Measurements from ENCODE around the gene MRPS12. TPM values are rescaled to one million over a fixed set of nuclear protein-coding genes. Genes with fewer than 3 reads are reported as not detected.
A peak's percentile ranks its signal among the peaks of the same experiment; 100 is the strongest.
"Not testable (repeated sequence)": the region's sequence is repeated elsewhere in the genome, so short reads cannot be mapped to it uniquely, and the experiment has no call there.

The MRPS12 gene
- total and polyA plus RNA-seq, 4 donors: 14.3 to 33.3 (median 20.4) TPM

- DNase-seq; intact Hi-C loops (cut with DNase I); H3K4me3 ChIP-seq (ENCODE audit: low read length in 2 of 2); ATAC-seq (ENCODE audit: low FRiP score); H3K27me3 ChIP-seq (ENCODE audit: control insufficient read depth in 1 of 2, insufficient read depth in 2 of 2, low read length in 1 of 2); H3K36me3 ChIP-seq (ENCODE audit: control insufficient read depth in 1 of 2, insufficient read depth in 2 of 2, low read length in 1 of 2); H3K9me3 ChIP-seq (ENCODE audit: control insufficient read depth, low read length); H3K4me1 ChIP-seq (ENCODE audit: control insufficient read depth in 1 of 2, insufficient read depth in 2 of 2, low read length in 2 of 2); H3K27ac ChIP-seq (ENCODE audit: low read depth in 1 of 2, low read length in 2 of 2): not testable (repeated sequence)
- 85 to 91% methylated on average over 5 of the region's 5 CpGs for WGBS, 2 donors
These were observed 10.7 kb downstream of the MRPS12 start for GRCh38 chr19:38941466-38941865.

- no peaks in the 10 kb centered on the region for H3K9me3 ChIP-seq (ENCODE audit: control insufficient read depth, low read length)
- H3K4me3 ChIP-seq (ENCODE audit: low read length in 2 of 2): no peak overlapping the region
- H3K27me3 ChIP-seq (ENCODE audit: control insufficient read depth in 1 of 2, insufficient read depth in 2 of 2, low read length in 1 of 2): no peaks in the 10 kb centered on the region
- WGBS, 2 donors: 77 to 81% methylated on average over 2 of the region's 2 CpGs
- ATAC-seq (ENCODE audit: low FRiP score) (no peak), DNase-seq (peak in 1 of 2 donors; percentile 30)
- intact Hi-C loops (cut with DNase I): no loop called here
- H3K4me1 ChIP-seq (ENCODE audit: control insufficient read depth in 1 of 2, insufficient read depth in 2 of 2, low read length in 2 of 2): no peaks in the 10 kb centered on the region
- H3K36me3 ChIP-seq (ENCODE audit: control insufficient read depth in 1 of 2, insufficient read depth in 2 of 2, low read length in 1 of 2): no peaks in the 10 kb centered on the region
- no peak overlapping the region for H3K27ac ChIP-seq (ENCODE audit: low read depth in 1 of 2, low read length in 2 of 2)
These were observed 11.2 kb downstream of the MRPS12 start for GRCh38 chr19:38941979-38942378.

- no peaks in the 10 kb centered on the region for H3K27me3 ChIP-seq (ENCODE audit: control insufficient read depth in 1 of 2, insufficient read depth in 2 of 2, low read length in 1 of 2)
- H3K4me3 ChIP-seq (ENCODE audit: low read length in 2 of 2): no peak overlapping the region
- H3K4me1 ChIP-seq (ENCODE audit: control insufficient read depth in 1 of 2, insufficient read depth in 2 of 2, low read length in 2 of 2): no peaks in the 10 kb centered on the region
- peak; percentile 59 for ATAC-seq (ENCODE audit: low FRiP score)
- H3K36me3 ChIP-seq (ENCODE audit: control insufficient read depth in 1 of 2, insufficient read depth in 2 of 2, low read length in 1 of 2): no peaks in the 10 kb centered on the region
- intact Hi-C loops (cut with DNase I): no loop called here
- WGBS, 2 donors: 86 to 90% methylated on average over 20 of the region's 20 CpGs
- peak in 1 of 2 donors; percentile 48 for DNase-seq
- no peaks in the 10 kb centered on the region for H3K9me3 ChIP-seq (ENCODE audit: control insufficient read depth, low read length)
- no peak overlapping the region for H3K27ac ChIP-seq (ENCODE audit: low read depth in 1 of 2, low read length in 2 of 2)
These were observed 11.9 kb downstream of the MRPS12 start for GRCh38 chr19:38942471-38943181.

GRCh38 chr19:38944981-38945506, 14.3 kb downstream of the MRPS12 start:
- Histone ChIP-seq H3K27ac (ENCODE audit: low read depth in 1 of 2, low read length in 2 of 2) (no peak overlapping the region), H3K4me1 (ENCODE audit: control insufficient read depth in 1 of 2, insufficient read depth in 2 of 2, low read length in 2 of 2) (no peaks in the 10 kb centered on the region), H3K27me3 (ENCODE audit: control insufficient read depth in 1 of 2, insufficient read depth in 2 of 2, low read length in 1 of 2) (no peaks in the 10 kb centered on the region), H3K4me3 (ENCODE audit: low read length in 2 of 2) (no peak overlapping the region), H3K36me3 (ENCODE audit: control insufficient read depth in 1 of 2, insufficient read depth in 2 of 2, low read length in 1 of 2) (no peaks in the 10 kb centered on the region), H3K9me3 (ENCODE audit: control insufficient read depth, low read length) (no peaks in the 10 kb centered on the region)
- DNase-seq (peak in 1 of 2 donors; percentile 61), ATAC-seq (ENCODE audit: low FRiP score) (no peak)
- intact Hi-C loops (cut with DNase I): no loop called here
- 87 to 90% methylated on average over 12 of the region's 12 CpGs for WGBS, 2 donors

GRCh38 chr19:38945562-38946228, 15.0 kb downstream of the MRPS12 start:
- Histone ChIP-seq H3K4me1 (ENCODE audit: control insufficient read depth in 1 of 2, insufficient read depth in 2 of 2, low read length in 2 of 2) (no peaks in the 10 kb centered on the region), H3K27ac (ENCODE audit: low read depth in 1 of 2, low read length in 2 of 2) (no peak overlapping the region), H3K9me3 (ENCODE audit: control insufficient read depth, low read length) (no peaks in the 10 kb centered on the region), H3K27me3 (ENCODE audit: control insufficient read depth in 1 of 2, insufficient read depth in 2 of 2, low read length in 1 of 2) (no peaks in the 10 kb centered on the region), H3K4me3 (ENCODE audit: low read length in 2 of 2) (no peak overlapping the region), H3K36me3 (ENCODE audit: control insufficient read depth in 1 of 2, insufficient read depth in 2 of 2, low read length in 1 of 2) (no peaks in the 10 kb centered on the region)
- ATAC-seq (ENCODE audit: low FRiP score) (no peak), DNase-seq (peak in 1 of 2 donors; percentile 38)
- WGBS, 2 donors: 92 to 97% methylated on average over 3 of the region's 3 CpGs
- intact Hi-C loops (cut with DNase I): no loop called here

GRCh38 chr19:38946229-38947010, 15.7 kb downstream of the MRPS12 start:
- 92 to 93% methylated on average over 11 of the region's 11 CpGs for WGBS, 2 donors
- no peaks in the 10 kb centered on the region for H3K27me3 ChIP-seq (ENCODE audit: control insufficient read depth in 1 of 2, insufficient read depth in 2 of 2, low read length in 1 of 2)
- ATAC-seq (ENCODE audit: low FRiP score) (no peak), DNase-seq (no peak)
- no peak overlapping the region for H3K27ac ChIP-seq (ENCODE audit: low read depth in 1 of 2, low read length in 2 of 2)
- H3K36me3 ChIP-seq (ENCODE audit: control insufficient read depth in 1 of 2, insufficient read depth in 2 of 2, low read length in 1 of 2): no peaks in the 10 kb centered on the region
- no peaks in the 10 kb centered on the region for H3K4me1 ChIP-seq (ENCODE audit: control insufficient read depth in 1 of 2, insufficient read depth in 2 of 2, low read length in 2 of 2)
- H3K4me3 ChIP-seq (ENCODE audit: low read length in 2 of 2): no peak overlapping the region
- H3K9me3 ChIP-seq (ENCODE audit: control insufficient read depth, low read length): no peaks in the 10 kb centered on the region
- intact Hi-C loops (cut with DNase I): no loop called here

GRCh38 chr19:38949580-38950367, 19.0 kb downstream of the MRPS12 start:
- no peak overlapping the region for H3K27ac ChIP-seq (ENCODE audit: low read depth in 1 of 2, low read length in 2 of 2)
- no peaks in the 10 kb centered on the region for H3K4me1 ChIP-seq (ENCODE audit: control insufficient read depth in 1 of 2, insufficient read depth in 2 of 2, low read length in 2 of 2)
- H3K4me3 ChIP-seq (ENCODE audit: low read length in 2 of 2): no peak overlapping the region
- DNase-seq (peak; percentile 90 to 95), ATAC-seq (ENCODE audit: low FRiP score) (peak; percentile 84)
- H3K36me3 ChIP-seq (ENCODE audit: control insufficient read depth in 1 of 2, insufficient read depth in 2 of 2, low read length in 1 of 2): no peaks in the 10 kb centered on the region
- H3K27me3 ChIP-seq (ENCODE audit: control insufficient read depth in 1 of 2, insufficient read depth in 2 of 2, low read length in 1 of 2): no peaks in the 10 kb centered on the region
- 13 to 16% methylated on average over 72 of the region's 72 CpGs for WGBS, 2 donors
- intact Hi-C loops (cut with DNase I): no loop called here
- H3K9me3 ChIP-seq (ENCODE audit: control insufficient read depth, low read length): no peaks in the 10 kb centered on the region

- Histone ChIP-seq H3K27me3 (ENCODE audit: control insufficient read depth in 1 of 2, insufficient read depth in 2 of 2, low read length in 1 of 2) (no peaks in the 10 kb centered on the region), H3K9me3 (ENCODE audit: control insufficient read depth, low read length) (no peaks in the 10 kb centered on the region), H3K4me3 (ENCODE audit: low read length in 2 of 2) (no peak overlapping the region), H3K27ac (ENCODE audit: low read depth in 1 of 2, low read length in 2 of 2) (no peak overlapping the region), H3K4me1 (ENCODE audit: control insufficient read depth in 1 of 2, insufficient read depth in 2 of 2, low read length in 2 of 2) (no peaks in the 10 kb centered on the region), H3K36me3 (ENCODE audit: control insufficient read depth in 1 of 2, insufficient read depth in 2 of 2, low read length in 1 of 2) (no peaks in the 10 kb centered on the region)
- DNase-seq (no peak), ATAC-seq (ENCODE audit: low FRiP score) (no peak)
- intact Hi-C loops (cut with DNase I): no loop called here
- 65 to 78% methylated on average over 3 of the region's 3 CpGs for WGBS, 2 donors
These were observed 20.4 kb downstream of the MRPS12 start for GRCh38 chr19:38951187-38951586.

All from aorta (tissue), 5 donors.